Naive thymus-derived CD8-positive, alpha-beta T cell (primary cell): ENCODE measurements around the gene HDGF. TPM values are rescaled to one million over a fixed set of nuclear protein-coding genes. Genes with fewer than 3 reads are reported as not detected.
A peak's percentile ranks its signal among the peaks of the same experiment; 100 is the strongest.

Experiments used
- ATAC-seq, 2 donors: fragments of 150-1000 bp; cut with Tn5 transposase in 1 of 2; sonication (Bioruptor Pico), chemical (Tn5 transposase) in 1 of 2; 1 replicate in 1 of 2; 2 replicates in 1 of 2; pipeline ENCODE4 v1.10.0; 2021; ENCODE audit warnings: mild to moderate bottlenecking in 2 of 2, moderate library complexity in 2 of 2
- POLR2A ChIA-PET: fragments of 350-600 bp; sonication (Branson Sonifier 250); formaldehyde crosslinking; loops from one replicate; lab custom pipeline; 2021; ENCODE audit warnings: antibody characterized with exemption; lab: Charles Lee
- DNase-seq, 10 donors: peaks; one replicate each; pipeline versions ENCODE4 v3.0.0 to v3.0.0-alpha.2; 2020 to 2022
- H3K27ac Mint-ChIP-seq, 10 donors: one replicate each; pipeline ENCODE4 v1.8.0; 2020 to 2022; ENCODE audit warnings: mild to moderate bottlenecking in 10 of 10, mixed read lengths in 10 of 10, moderate library complexity in 4 of 10, inconsistent platforms in 1 of 10
- H3K27me3 Mint-ChIP-seq, 5 donors: one replicate each; pipeline ENCODE4 v1.8.0; 2021 to 2022; ENCODE audit warnings: mixed read lengths in 5 of 5
- H3K36me3 Mint-ChIP-seq, 3 donors: one replicate each; pipeline ENCODE4 v1.8.0; 2020 to 2022; ENCODE audit warnings: mixed read lengths in 3 of 3, mild to moderate bottlenecking in 2 of 3, inconsistent platforms in 1 of 3
- H3K4me1 Mint-ChIP-seq, 4 donors: one replicate each; pipeline ENCODE4 v1.8.0; 2021 to 2022; ENCODE audit warnings: mixed read lengths in 4 of 4
- H3K4me3 Mint-ChIP-seq, 10 donors: one replicate each; pipeline ENCODE4 v1.8.0; 2020 to 2022; ENCODE audit warnings: mild to moderate bottlenecking in 10 of 10, mixed read lengths in 10 of 10, moderate library complexity in 6 of 10, inconsistent platforms in 1 of 10
- H3K9me3 Mint-ChIP-seq, 9 donors: one replicate each; pipeline ENCODE4 v1.8.0; 2020 to 2022; ENCODE audit warnings: mixed read lengths in 9 of 9, mild to moderate bottlenecking in 3 of 9, inconsistent platforms in 1 of 9, moderate library complexity in 1 of 9
- polyA plus RNA-seq, 3 donors: library from polyadenylated mRNA; unstranded; fragments of 300-500 nt; fragmentation: Illumina TruSeq; gene quantifications; one replicate each; pipeline ENCODE4 v1.2.3, GENCODE V29; 2021
- total RNA-seq, 8 experiments: library from RNA in 2 of 8; stranded (reverse) in 2 of 8; gene quantifications; one replicate each; pipeline ENCODE4 v1.2.3 and lab custom pipeline; 2021 to 2026

Gene HDGF
- total and polyA plus RNA-seq, 5 experiments from 2014 or later: 25.0 to 103 (median 50.1) TPM

DNA sequence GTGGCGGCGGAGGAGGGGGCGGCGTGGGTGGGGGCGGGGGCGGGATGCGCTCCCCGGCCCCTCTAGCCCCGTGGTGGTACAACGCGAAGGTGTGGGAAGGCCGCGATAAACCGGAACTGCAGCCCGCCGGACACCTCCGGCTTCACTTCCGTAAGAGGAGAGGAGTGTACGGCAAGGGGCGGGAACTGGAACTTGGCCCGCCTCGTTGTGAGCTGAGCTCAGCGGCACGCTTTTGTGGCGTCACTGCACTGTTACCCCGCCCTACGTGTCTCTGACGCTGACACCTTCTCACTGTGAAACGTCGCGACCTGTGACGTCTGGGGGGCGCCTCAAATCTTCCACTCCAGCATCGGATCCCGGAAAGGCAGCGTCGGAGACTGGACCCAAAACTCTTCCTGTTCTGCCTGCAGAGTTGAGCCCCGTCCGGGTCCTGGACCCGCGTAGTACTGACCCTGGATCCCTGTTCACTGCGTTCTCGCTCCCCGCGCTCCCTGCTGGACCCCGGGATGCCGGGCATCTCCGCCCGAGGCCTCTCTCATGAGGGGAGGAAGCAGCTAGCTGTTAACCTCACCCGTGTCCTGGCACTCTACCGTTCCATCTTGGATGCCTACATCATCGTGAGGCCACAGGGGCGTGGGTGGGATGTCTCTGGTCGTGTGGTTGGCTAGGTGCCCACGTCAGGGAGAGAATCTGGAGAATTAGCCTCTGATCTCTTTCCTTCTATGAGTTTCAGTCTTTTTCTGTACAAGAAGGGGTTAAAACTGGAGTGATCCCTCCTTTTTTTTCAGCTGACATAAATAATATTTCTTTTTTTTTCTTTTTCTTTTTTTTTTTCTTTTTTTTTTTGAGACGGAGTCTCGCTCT, 22.6 kb downstream of the HDGF start, which contains the start of gene ISG20L2:
ISG20L2 (minus strand) TSS at position 168 of the 864 bp plus-strand sequence. CDS start 1,114 bp downstream, outside the sequence.
- POLR2A ChIA-PET: interaction anchor here (0.7 to 5.9 kb wide), 14 partner anchors 9 to 516 kb away, joined by 3 to 52 read pairs (median 8); partner anchors contain the start of genes CRABP2, HDGF, MEF2D and MRPL24
- no peaks in the 10 kb centered on the region for H3K27me3 Mint-ChIP-seq

DNA sequence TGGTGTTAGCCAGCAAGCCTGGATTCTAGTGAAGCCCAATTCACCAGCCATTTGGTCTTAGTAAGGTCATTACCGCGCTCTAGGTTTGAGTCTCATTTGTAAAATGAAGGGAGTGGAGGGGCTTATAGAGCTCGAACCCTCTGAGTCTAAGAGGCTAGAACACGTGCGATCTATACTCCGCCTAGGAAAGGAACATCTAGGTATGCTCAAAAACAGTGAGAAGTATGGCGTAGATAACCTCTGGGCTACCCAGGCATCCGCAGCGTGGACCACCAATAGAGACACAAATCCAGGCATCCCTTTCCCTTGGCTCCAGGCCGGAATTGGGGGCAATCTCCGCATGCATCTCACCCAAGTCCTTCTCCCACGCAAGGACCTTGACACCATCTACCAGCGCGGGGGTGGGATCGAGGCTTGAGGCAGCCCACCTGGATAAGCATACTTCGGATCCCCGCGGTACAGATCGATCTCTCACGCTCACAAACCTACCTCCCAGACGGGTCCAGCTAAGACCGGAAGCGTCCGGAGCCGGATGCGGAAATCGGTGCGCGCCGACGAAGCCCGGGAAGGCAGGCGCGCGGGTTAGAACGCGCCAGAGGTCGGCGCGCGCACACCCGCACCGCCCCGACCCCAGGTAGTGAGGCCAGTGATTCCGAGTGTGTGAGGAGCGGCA, 23.4 kb downstream of the HDGF start, which contains the start of gene METTL25B:
METTL25B (plus strand) TSS at position 544 of the 673 bp plus-strand sequence. CDS start 636 bp downstream, outside the sequence.
- POLR2A ChIA-PET: interaction anchor here (0.7 to 5.9 kb wide), 20 partner anchors 9 to 515 kb away, joined by 3 to 52 read pairs (median 5); partner anchors contain the start of genes CRABP2, HDGF, MEF2D and MRPL24

More for the DNA sequence above, 22.6 kb downstream of the HDGF start, which contains the start of gene ISG20L2:
- peaks cover under 1 to 23% (median 4%) of the 10 kb centered on the region in 3 donors for H3K36me3 Mint-ChIP-seq
- no peaks in the 10 kb centered on the region for H3K9me3 Mint-ChIP-seq
- ATAC-seq: peak; percentile 87 to 92
- H3K4me1 Mint-ChIP-seq: peaks cover 12 to 26% (median 19%) of the 10 kb centered on the region in 4 donors
- DNase-seq: peak; percentile 86 to 98 (median 95)
- H3K27ac Mint-ChIP-seq: peak within 1 kb of the TSS in 5 of 10 donors; percentile 95 to 99 (median 98)
- no peak within 1 kb of the TSS for H3K4me3 Mint-ChIP-seq

DNA sequence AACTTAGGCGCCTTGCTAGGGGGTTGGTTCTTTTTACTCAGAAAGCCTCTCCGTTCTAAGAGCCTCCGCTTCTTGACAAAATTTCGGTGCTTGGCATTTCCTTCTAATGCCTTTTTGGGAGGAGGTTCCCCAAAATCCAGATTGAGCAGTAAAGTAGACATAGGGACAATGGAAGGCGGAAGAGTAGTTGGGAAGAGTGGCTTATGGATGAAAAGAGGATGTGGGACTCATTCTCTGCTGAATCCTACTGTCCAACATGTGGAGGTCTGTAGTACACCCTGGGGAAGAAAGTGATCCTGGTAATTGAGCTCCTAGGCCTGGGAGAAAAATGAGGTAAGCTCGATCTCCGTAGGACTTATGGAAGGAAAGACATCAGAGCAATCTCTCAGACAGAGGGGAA, 24.0 kb downstream of the HDGF start:
- Mint-ChIP-seq H3K27ac (peak overlapping the region in 5 of 10 donors; percentile 95 to 99 (median 98)), H3K4me3 (no peak overlapping the region), H3K4me1 (peaks cover 12 to 33% (median 24%) of the 10 kb centered on the region in 4 donors), H3K36me3 (peaks cover 6 to 27% (median 11%) of the 10 kb centered on the region in 3 donors), H3K9me3 (no peaks in the 10 kb centered on the region), H3K27me3 (no peaks in the 10 kb centered on the region)
- no peak for ATAC-seq
- no peak for DNase-seq
- POLR2A ChIA-PET: interaction anchor here (1.0 to 5.9 kb wide), 15 partner anchors 9 to 226 kb away, joined by 3 to 52 read pairs (median 9); partner anchors contain the start of genes CRABP2, HDGF, MEF2D and MRPL24

More for the DNA sequence above, 23.4 kb downstream of the HDGF start, which contains the start of gene METTL25B:
- H3K27ac Mint-ChIP-seq: peak within 1 kb of the TSS in 5 of 10 donors; percentile 95 to 99 (median 98)
- no peak within 1 kb of the TSS for H3K4me3 Mint-ChIP-seq
- no peaks in the 10 kb centered on the region for H3K27me3 Mint-ChIP-seq
- H3K9me3 Mint-ChIP-seq: no peaks in the 10 kb centered on the region
- DNase-seq (peak in 5 of 10 donors; percentile 56 to 82 (median 65)), ATAC-seq (peak; percentile 65 to 71)
- peaks cover 12 to 33% (median 26%) of the 10 kb centered on the region in 4 donors for H3K4me1 Mint-ChIP-seq
- H3K36me3 Mint-ChIP-seq: peaks cover 6 to 25% (median 11%) of the 10 kb centered on the region in 3 donors

DNA sequence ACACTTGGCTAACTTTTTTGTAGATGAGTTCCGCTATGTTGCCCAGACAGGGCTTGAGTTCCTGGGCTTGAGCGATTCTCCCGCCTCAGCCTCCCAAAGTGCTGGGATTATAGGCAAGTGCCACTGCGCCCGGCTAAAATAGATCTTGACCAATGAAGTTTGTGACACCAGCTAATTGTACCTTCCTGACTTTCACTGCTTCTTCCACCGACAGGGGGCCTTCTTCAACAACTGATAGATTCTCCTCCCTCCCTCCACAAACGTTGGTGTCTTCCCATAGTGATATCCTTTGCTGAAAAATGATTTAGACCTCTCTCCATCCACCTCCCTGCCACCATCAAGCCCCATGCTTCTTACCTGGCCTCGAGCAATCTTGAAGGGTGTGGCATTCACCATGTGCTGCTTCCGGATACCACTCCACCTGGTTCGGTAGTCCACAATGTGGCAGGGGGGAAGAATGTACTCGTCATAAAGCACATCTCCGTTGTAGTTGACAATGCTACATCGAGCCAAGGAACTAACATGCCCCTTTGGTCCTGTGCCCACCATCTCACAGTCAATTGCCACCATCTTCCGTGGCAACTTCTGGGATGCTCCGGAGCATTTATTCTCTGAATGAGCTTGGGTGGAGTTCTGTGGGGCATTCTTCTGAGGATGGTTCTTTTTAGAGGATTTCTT, 24.8 kb downstream of the HDGF start:
- Mint-ChIP-seq H3K4me1 (peaks cover 14 to 33% (median 24%) of the 10 kb centered on the region in 4 donors), H3K27me3 (no peaks in the 10 kb centered on the region), H3K27ac (no peak overlapping the region), H3K9me3 (no peaks in the 10 kb centered on the region), H3K36me3 (peaks cover 6 to 33% (median 11%) of the 10 kb centered on the region in 3 donors), H3K4me3 (no peak overlapping the region)
- POLR2A ChIA-PET: interaction anchor here (0.7 to 5.9 kb wide), 10 partner anchors 10 to 149 kb away, joined by 3 to 48 read pairs (median 9); partner anchors contain the start of genes CRABP2, HDGF, MRPL24 and PRCC
- ATAC-seq (no peak), DNase-seq (peak in 5 of 10 donors; percentile 14 to 56 (median 46))

DNA sequence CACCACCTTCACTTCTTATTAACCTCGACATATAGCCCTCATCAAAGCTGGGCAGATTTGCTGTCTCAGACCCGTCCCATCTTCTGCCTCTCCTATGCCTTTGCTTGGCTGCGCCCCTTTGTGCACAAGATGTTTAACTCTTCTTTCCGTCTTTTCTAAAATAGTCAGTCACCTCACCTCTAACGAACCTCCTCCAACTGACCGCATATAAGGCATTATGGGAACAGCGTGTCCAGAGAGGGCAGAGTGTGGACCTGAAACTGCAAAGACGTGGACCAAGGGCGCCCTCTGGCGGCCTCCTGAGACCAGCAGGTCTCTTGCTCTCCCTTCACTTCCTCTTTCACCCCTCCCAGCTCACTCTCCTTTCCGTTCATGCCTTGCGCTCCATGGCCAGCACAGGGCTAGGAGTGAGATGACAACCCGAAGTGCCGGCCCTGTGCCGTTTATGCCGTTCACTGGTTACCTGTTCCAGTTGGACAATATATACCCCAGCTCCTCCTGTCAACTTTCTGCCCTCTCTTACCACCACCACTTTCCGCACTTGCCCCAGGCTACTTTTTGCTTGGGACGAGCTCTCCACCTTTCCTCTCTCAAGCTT, 25.7 kb downstream of the HDGF start:
- Mint-ChIP-seq H3K27me3 (no peaks in the 10 kb centered on the region), H3K36me3 (peaks cover 6 to 40% (median 11%) of the 10 kb centered on the region in 3 donors), H3K9me3 (no peaks in the 10 kb centered on the region), H3K4me1 (peaks cover 14 to 33% (median 24%) of the 10 kb centered on the region in 4 donors), H3K4me3 (no peak overlapping the region), H3K27ac (no peak overlapping the region)
- DNase-seq: peak; percentile 56 to 88 (median 78)
- POLR2A ChIA-PET: interaction anchor here (0.5 to 5.9 kb wide), 8 partner anchors 15 to 149 kb away, joined by 3 to 48 read pairs (median 18); partner anchors contain the start of genes CRABP2, HDGF, MRPL24 and PRCC
- ATAC-seq: peak in 1 of 2 donors; percentile 27

DNA sequence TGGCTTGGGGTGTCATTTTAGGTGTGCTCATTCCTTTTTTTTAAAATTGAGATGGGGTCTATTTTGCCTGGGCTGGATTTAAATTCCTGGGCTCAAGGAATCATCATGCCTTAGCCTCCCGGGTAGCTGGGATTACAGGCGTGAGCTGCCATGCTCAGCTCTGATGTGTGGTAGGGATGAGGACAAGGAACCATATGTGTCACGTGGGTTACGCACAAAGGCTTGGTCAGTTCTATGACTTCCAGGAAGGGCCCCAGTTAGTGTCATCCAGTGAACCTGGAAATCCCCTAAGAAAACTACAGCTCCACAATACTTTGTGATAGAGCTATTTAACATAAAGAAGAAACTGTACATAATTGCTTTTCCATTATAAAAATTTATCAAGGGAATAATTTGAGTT, 29.9 kb downstream of the HDGF start:
- ATAC-seq: no peak
- H3K9me3 Mint-ChIP-seq: no peaks in the 10 kb centered on the region
- peaks cover 7 to 20% (median 14%) of the 10 kb centered on the region in 4 donors for H3K4me1 Mint-ChIP-seq
- no peaks in the 10 kb centered on the region for H3K27me3 Mint-ChIP-seq
- POLR2A ChIA-PET: interaction anchor here (1.1 kb wide), 1 partner anchor 10 kb away, joined by 3 read pairs; no protein-coding TSS in a partner anchor
- no peak overlapping the region for H3K4me3 Mint-ChIP-seq
- H3K27ac Mint-ChIP-seq: no peak overlapping the region
- peaks cover 6 to 58% (median 17%) of the 10 kb centered on the region in 3 donors for H3K36me3 Mint-ChIP-seq
- DNase-seq: no peak

DNA sequence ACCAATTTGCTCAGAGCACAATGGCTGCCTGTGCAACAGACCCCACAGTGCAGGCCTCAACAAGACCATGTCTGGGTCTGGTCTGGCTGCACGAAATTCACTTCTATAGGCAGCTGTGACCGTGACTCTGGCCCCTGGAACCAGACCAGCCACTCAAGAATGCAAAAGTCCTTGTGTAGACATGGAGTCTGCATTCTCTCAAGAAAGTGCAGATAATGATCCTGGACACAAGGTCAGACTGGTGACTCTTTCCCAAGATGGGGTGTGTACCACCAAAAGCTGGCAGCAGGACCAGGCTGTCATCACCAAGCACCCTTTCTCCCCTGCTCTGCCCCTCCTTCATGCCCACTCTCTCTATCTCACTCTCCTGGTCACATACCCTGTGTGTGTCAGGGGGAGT, 30.3 kb downstream of the HDGF start:
- DNase-seq (no peak), ATAC-seq (no peak)
- H3K36me3 Mint-ChIP-seq: peaks cover 6 to 60% (median 17%) of the 10 kb centered on the region in 3 donors
- POLR2A ChIA-PET: interaction anchor here (1.1 kb wide), 1 partner anchor 10 kb away, joined by 3 read pairs; no protein-coding TSS in a partner anchor
- no peak overlapping the region for H3K27ac Mint-ChIP-seq
- H3K4me3 Mint-ChIP-seq: no peak overlapping the region
- H3K9me3 Mint-ChIP-seq: no peaks in the 10 kb centered on the region
- H3K4me1 Mint-ChIP-seq: peaks cover 7 to 20% (median 15%) of the 10 kb centered on the region in 4 donors
- no peaks in the 10 kb centered on the region for H3K27me3 Mint-ChIP-seq

DNA sequence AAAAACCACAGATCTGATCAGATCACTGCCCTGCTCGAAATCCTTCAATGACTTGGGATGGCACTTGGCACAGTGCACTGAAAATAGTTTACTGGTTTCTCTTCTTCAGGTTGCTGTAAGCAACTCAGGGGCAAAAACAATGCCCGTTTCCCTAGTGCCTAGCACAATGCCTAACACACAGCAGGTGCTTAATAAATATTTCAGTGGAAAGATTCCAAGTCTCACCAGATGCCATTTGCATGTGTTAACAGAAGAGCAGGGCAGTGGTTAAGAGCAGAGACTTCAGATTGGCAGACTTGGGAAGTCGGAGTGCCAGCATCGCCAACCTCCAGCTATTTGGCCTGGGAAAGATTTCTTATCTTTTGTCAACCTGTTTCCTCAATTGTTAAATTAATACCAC, 34.1 kb downstream of the HDGF start:
- Mint-ChIP-seq H3K27me3 (no peaks in the 10 kb centered on the region), H3K36me3 (peaks cover 0 to 41% (median 6%) of the 10 kb centered on the region in 3 donors), H3K4me3 (no peak overlapping the region), H3K9me3 (no peaks in the 10 kb centered on the region), H3K27ac (peak overlapping the region in 1 of 10 donors; percentile 57), H3K4me1 (peaks cover 0 to 13% (median 7%) of the 10 kb centered on the region in 4 donors)
- POLR2A ChIA-PET: interaction anchor here (0.6 kb wide), 1 partner anchor 1329 kb away, joined by 3 read pairs; no protein-coding TSS in a partner anchor
- DNase-seq: no peak
- no peak for ATAC-seq

DNA sequence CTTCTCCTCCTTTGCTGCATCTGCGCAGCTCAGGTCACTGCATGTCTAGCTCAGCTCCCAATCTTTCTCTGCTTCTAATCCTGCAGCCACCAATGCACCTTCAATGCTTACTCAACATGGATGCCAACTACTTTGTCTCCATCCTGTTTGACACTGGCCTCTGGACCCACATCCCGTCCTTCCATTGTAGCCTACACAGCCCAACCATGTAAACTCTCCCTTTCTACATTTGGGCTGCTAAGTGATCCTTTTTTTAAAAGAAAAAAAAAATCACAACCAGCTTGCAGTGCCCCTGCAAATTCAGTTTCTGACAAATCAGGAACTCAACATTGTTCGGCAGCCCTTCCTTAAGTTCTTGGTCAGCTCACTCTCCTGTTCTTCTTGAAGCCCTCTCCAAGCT, 36.6 kb downstream of the HDGF start:
- no peaks in the 10 kb centered on the region for H3K27me3 Mint-ChIP-seq
- no peak overlapping the region for H3K27ac Mint-ChIP-seq
- no peak overlapping the region for H3K4me3 Mint-ChIP-seq
- peaks cover 0 to 13% (median 4%) of the 10 kb centered on the region in 4 donors for H3K4me1 Mint-ChIP-seq
- ATAC-seq (no peak), DNase-seq (no peak)
- H3K9me3 Mint-ChIP-seq: no peaks in the 10 kb centered on the region
- POLR2A ChIA-PET: interaction anchor here (1.0 kb wide), 1 partner anchor 72 kb away, joined by 3 read pairs; no protein-coding TSS in a partner anchor
- H3K36me3 Mint-ChIP-seq: peaks cover 0 to 19% (median 6%) of the 10 kb centered on the region in 3 donors

DNA sequence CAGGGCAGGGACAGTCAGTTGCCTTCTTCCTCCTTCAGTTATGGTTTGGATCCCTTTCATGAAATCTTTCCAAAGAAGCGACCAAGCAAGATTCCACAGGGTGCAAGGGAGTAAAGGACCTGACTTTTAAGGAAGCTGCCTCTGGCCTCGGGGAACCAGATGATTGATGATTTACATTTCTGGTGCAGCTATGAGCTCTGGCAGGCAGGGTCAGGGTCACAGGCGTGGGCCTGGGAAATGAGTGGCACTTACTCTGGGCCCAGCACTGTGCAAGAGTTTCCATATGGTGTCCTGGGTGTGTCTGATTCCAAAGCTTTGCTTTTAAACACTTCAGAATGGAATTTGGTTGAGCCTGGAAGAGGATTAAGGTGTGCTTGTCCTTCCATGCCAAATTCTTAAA, 38.8 kb downstream of the HDGF start:
- ATAC-seq (no peak), DNase-seq (no peak)
- no peaks in the 10 kb centered on the region for H3K9me3 Mint-ChIP-seq
- H3K36me3 Mint-ChIP-seq: peaks cover 0 to 14% (median 6%) of the 10 kb centered on the region in 3 donors
- H3K27me3 Mint-ChIP-seq: no peaks in the 10 kb centered on the region
- H3K27ac Mint-ChIP-seq: peak overlapping the region in 1 of 10 donors; percentile 69
- peaks cover under 1 to 13% (median 6%) of the 10 kb centered on the region in 4 donors for H3K4me1 Mint-ChIP-seq
- H3K4me3 Mint-ChIP-seq: no peak overlapping the region
- POLR2A ChIA-PET: no interaction called here
